HG02798 (cell line): Measurements from ENCODE around the gene OXCT1.
"Not testable (repeated sequence)": the region's sequence is repeated elsewhere in the genome, so short reads cannot be mapped to it uniquely, and the experiment has no call there.

Experiments
- ATAC-seq: cut with Tn5 transposase; IDR thresholded peaks from one replicate; pipeline ENCODE4 v1.9.1; 2021; ENCODE audit warnings: mild to moderate bottlenecking; ENCODE audit not compliant: unreplicated experiment, poor library complexity

Gene OXCT1

GRCh38 chr5:41788941-41789368 lies 81.3 kb downstream of the OXCT1 start:
- no peak for ATAC-seq

DNA sequence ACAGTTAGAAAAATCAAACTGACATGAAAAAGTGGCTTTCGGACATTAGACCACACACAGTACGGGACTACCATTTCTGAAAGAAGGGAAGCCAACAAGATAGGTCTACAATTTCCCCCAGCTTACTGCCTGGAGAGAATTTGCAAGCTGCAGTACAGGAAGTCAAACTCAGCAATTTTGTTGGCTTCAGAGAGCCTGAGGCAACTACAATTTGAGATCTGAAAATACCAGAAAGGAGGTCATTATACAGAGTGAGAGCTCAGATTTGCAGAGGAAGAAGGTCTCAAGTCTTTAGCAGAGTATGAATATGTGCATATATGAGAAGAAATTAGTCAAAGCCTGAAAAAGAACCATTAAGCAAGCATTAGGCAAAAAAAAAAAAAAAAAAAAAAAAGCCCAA lies 83.0 kb downstream of the OXCT1 start:
- no peak for ATAC-seq

- no peak for ATAC-seq
Observed at GRCh38 chr5:41785061-41785460, 85.2 kb downstream of the OXCT1 start.

- ATAC-seq = no peak
Observed at GRCh38 chr5:41778410-41778809, 91.8 kb downstream of the OXCT1 start.

DNA sequence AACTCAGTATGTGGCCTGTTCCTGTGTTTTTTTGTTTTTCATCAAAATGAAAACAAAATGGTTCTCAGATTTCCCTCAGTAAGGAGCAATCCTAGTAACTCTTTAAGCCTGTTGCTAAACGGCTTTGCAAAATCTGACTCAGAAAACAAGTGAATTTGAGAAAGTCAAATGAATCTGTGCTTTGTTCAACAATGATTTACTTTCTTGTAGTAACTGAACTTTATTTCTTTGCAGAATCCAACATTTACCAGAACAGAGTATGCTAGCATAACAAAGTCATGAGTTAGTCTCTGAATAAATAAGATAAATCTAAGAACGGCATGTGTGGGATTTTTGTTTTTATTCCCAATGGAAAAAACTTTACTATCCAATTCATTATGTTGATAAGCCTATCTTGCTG lies 93.8 kb downstream of the OXCT1 start:
- no peak for ATAC-seq

DNA sequence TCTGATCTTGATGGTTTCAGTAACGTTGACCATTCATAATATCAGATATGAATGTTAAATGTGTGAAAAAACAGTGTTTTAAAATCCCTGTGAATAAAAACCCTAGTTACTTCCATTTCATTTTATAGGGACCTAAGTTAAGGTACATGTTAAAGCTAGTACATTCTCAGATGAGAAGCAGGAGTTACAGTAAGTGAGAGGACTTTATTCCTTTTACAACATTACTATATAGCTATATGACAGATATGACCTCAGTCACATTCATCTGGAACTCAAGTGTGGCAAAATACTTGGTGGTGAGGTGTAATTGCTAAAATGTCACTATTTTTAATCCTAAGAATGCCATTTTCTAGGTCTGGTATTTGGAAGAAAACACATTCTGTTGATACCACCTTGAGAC lies 96.4 kb downstream of the OXCT1 start:
- no peak for ATAC-seq

DNA sequence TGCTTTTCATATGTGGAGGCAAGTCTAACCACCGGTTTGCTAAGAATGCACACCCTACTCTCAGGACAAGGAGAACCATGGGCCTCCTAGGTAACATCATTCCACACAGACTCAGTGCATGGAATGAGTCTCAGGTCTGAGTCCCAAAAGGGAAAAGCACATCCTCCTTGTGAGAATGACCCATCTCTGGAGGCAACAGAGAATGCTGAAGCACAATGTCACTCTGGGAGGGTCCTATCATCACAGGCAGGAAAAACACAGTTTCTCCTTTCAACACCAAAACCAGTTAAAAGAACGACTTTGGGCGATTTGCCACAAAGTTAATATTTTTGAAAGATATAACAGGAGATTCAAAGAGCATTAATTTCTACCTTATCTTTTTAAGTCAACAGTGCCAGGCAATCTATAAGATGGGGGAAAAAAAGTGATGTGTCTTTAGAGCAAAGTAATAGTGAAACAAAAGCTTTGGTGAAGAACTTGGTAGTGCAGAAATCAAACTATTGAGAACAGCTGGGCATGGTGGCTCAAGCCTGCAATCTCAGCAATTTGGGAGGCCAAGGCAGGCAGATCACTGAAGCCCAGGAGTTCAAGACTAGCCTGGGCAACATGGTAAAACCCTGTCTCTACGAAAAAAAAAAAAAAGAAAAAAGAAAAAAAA lies 97.3 kb downstream of the OXCT1 start:
- ATAC-seq = peak; percentile 27

DNA sequence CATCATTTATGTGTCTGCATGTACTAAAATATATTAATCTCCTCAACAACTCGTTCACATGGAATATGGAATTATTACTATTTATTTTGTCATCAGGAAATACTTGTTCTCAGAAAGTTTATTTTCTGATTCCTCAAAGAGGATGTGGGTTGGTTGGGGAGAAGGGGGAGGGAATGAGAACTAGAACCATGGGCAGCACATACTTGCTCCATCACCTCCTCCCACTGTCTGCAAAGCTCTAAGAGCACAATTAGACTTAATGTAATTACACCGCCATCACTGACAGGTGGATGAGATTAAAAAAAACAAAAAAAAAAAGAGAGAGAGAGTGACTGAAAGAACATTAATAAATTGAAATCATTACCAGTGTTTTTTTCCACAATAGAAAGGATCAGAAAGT lies 98.2 kb downstream of the OXCT1 start:
- no peak for ATAC-seq

DNA sequence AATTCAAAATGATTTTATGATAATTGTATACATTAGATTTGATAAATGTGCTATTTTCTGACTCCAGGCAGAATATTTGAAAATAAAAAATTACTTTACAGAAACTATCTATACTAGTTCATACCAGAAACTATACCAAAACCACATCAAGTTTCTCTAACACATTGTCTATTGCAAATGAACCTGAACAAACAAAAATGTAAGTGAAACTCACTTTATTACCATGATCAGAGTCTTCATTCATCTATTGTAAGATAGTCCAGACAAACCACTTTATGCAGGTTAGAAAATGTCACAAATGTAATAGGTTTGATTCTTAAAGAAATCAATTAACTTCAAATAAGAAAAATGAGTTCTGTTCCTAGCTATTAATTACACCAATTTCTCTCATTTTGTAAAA lies 99.4 kb downstream of the OXCT1 start:
- ATAC-seq = peak; percentile 96

- ATAC-seq = no peak
Observed at GRCh38 chr5:41768692-41769091, 101.5 kb downstream of the OXCT1 start.

DNA sequence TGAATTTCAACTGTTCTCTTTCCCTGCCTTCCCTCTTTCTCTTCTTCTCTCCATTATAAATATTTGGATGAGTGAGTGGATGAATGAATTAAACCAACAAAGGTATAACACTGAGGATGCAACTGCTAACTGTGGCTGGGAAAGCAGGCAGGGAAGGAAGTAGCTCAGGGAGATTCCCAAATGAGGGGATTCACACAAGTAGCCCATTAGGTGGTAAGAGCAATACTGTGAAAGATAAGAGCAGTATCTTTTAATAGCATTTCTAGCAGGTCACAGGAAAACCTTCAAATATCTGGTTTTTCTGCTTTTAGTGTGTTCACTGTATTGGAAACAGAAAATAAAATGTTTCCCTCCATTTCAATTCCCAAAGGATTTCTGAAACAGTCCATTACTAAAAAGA lies 105.6 kb downstream of the OXCT1 start:
- no peak for ATAC-seq

DNA sequence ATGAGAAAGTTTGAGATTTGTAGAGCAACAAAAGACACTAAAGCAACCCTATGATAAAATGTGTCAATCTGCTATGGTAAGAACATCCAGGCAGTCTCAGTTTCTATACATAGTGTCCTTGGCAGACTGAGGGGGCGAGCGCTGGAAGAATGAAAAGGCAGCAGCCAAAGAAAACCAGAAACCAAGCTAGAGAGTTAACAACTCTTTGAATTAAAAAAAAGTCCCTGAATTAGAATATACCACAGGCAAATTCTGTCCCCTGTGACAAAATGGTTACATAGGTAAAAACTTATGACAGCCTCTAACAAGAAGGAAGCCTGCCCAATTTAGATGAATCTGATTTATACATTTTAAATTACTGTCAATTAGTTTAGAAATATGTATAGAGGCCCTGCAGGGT lies 106.7 kb downstream of the OXCT1 start:
- peak; percentile 44 for ATAC-seq

DNA sequence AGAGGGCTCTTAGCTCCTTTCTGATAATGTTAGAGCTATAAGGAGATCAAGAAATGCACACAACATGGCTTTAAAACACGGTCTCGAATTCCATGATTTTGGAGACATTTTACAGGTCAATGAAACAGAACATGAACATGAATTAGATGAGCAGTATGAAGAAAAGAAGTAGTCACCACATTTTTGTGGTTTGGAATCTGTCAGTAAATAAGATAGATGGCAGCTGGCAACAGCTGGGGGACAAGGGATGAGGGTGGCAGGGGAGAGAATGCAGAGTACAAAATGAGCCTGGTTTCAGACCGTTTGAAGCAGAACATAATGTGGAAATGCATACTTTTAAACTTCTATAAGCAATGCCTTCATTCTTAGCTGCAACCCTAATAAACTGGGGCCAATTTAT lies 107.1 kb downstream of the OXCT1 start:
- ATAC-seq = no peak

DNA sequence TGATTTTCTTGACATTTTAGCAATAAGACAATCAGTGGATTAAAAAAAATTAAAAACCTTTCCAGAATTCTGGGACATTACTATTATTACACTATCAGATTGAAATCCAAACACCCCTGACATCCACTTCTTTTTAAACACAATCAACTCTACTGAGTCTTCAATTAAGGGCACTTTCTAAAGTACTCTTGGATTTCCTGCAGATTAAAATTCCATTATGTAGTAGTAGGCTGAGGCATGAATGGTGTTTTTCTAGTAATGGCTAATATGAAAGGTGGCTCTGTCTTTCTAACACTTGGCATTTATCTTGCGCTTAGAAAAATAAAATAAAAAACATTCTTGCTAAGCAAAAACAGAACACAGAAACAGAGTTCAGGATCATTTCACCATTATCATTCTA lies 107.8 kb downstream of the OXCT1 start:
- no peak for ATAC-seq

GRCh38 chr5:41761663-41762062 lies 108.6 kb downstream of the OXCT1 start:
- ATAC-seq = no peak

- ATAC-seq = no peak
Observed at GRCh38 chr5:41755705-41756104, 114.5 kb downstream of the OXCT1 start.

- peak; percentile 70 for ATAC-seq
Observed at GRCh38 chr5:41754857-41755256, 115.4 kb downstream of the OXCT1 start.

- ATAC-seq = no peak
Observed at GRCh38 chr5:41751867-41752266, 118.4 kb downstream of the OXCT1 start.

- peak; percentile 99 for ATAC-seq
Observed at GRCh38 chr5:41748631-41749030, 121.6 kb downstream of the OXCT1 start.

DNA sequence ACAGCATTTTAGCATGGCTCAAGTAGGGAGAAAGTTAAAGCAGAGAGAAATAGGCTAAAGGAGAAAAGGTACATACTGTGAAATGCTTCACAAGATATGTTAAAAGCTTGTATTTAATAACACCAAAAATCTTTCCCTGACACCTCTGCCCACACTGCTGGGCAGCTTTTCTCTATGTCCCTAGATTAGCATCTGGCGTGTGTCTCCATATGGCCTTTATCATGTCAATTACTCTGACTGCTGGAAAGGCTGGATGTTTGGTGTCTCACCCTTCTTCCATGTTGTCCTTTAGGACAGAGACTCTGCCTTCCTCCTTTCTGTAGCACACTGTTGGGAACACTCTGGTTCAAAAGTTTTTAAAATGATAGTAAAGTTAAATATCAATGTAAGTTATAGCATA lies 122.5 kb downstream of the OXCT1 start:
- ATAC-seq = no peak

- no peak for ATAC-seq
Observed at GRCh38 chr5:41747301-41747700, 122.9 kb downstream of the OXCT1 start.

- ATAC-seq = not testable (repeated sequence)
Observed at GRCh38 chr5:41742608-41743007, 127.6 kb downstream of the OXCT1 start.
